ENCODE data around the gene TSPAN16. TPM values are rescaled to one million over a fixed set of nuclear protein-coding genes. Genes with fewer than 3 reads are reported as not detected.

Gene TSPAN16
- total RNA-seq, 2 experiments from 2014 or later: not detected

- no peak overlapping the region for H3K27ac Mint-ChIP-seq
- intact Hi-C loops (cut with micrococcal nuclease): no loop called here
- DNase-seq: no peak
- no peaks in the 10 kb centered on the region for H3K36me3 Mint-ChIP-seq (ENCODE audit: low read depth)
- no peak for ATAC-seq
- ChIA-PET CTCF (interaction anchor here (0.7 kb wide), 1 partner anchor 204 kb away, joined by 3 read pairs; no protein-coding TSS in a partner anchor), POLR2A (no interaction called here)
- H3K4me1 Mint-ChIP-seq (ENCODE audit: low read depth): peaks cover 8% of the 10 kb centered on the region
- no peak overlapping the region for H3K4me3 Mint-ChIP-seq
- no peak for TF ChIP-seq CTCF (IDR thresholded peaks at IDR 0.05)
- H3K27me3 Mint-ChIP-seq: peaks cover 31% of the 10 kb centered on the region
- H3K9me3 Mint-ChIP-seq: peaks cover 4% of the 10 kb centered on the region
These were observed 17.3 kb upstream of the TSPAN16 start for GRCh38 chr19:11278670-11279069.

DNA sequence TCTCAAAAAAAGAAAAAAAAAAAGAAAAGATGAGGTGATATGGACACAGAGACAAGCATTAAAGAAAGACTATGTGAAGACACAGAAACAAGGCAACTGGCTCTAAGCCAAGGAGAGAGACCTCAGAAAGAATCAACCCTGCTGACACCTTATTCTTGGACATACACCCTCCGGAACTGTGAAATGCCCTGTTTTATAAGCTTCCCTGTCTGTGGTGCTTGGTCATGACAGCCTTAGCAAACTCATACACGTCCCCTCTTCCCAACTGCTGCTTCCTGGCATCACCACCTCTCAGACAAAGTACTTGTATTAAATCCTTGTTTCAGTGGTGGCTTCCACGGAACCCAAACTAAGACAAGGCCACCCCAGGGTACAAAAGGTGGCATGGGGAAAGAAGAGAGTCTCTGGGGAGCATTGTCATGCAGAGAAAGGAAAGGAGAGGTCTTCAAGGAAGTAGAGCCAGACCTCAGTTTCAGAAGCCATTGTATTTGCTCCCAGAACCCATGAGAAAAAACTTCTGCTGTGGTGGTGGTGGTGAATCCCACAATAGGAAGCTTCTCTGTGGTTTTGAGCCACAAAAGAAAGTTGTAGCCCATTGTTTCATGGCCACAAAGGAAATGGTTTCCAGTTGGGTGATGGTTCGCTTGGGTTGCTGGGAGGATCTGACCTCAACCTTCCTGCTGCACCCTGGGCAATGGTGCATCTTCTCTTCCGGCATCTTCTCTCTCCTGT lies 16.3 kb upstream of the TSPAN16 start:
- no peak for TF ChIP-seq CTCF (IDR thresholded peaks at IDR 0.05)
- no peaks in the 10 kb centered on the region for H3K36me3 Mint-ChIP-seq (ENCODE audit: low read depth)
- H3K27ac Mint-ChIP-seq: no peak overlapping the region
- peaks cover 8% of the 10 kb centered on the region for H3K4me1 Mint-ChIP-seq (ENCODE audit: low read depth)
- peak; percentile 48 for DNase-seq
- H3K27me3 Mint-ChIP-seq: peaks cover 28% of the 10 kb centered on the region
- intact Hi-C loops (cut with micrococcal nuclease): no loop called here
- ChIA-PET POLR2A (no interaction called here), CTCF (interaction anchor here (0.7 to 1.1 kb wide), 2 partner anchors 14 to 150 kb away, joined by 3 read pairs; no protein-coding TSS in a partner anchor)
- ATAC-seq: peak; percentile 72
- H3K9me3 Mint-ChIP-seq: peaks cover 4% of the 10 kb centered on the region
- H3K4me3 Mint-ChIP-seq: peak overlapping the region; percentile 11

GRCh38 chr19:11281356-11282049 lies 14.5 kb upstream of the TSPAN16 start:
- TF ChIP-seq CTCF (IDR thresholded peaks at IDR 0.05): no peak
- Mint-ChIP-seq H3K27ac (no peak overlapping the region), H3K36me3 (ENCODE audit: low read depth) (no peaks in the 10 kb centered on the region), H3K9me3 (peaks cover 4% of the 10 kb centered on the region), H3K4me1 (ENCODE audit: low read depth) (peaks cover 8% of the 10 kb centered on the region), H3K4me3 (no peak overlapping the region), H3K27me3 (peaks cover 23% of the 10 kb centered on the region)
- CTCF ChIA-PET: interaction anchor here (0.8 kb wide), 1 partner anchor 101 kb away, joined by 3 read pairs; no protein-coding TSS in a partner anchor
- DNase-seq: no peak
- intact Hi-C loops (cut with micrococcal nuclease): no loop called here
- POLR2A ChIA-PET: interaction anchor here (1.1 kb wide), 1 partner anchor 10 kb away, joined by 3 read pairs; no protein-coding TSS in a partner anchor
- no peak for ATAC-seq

DNA sequence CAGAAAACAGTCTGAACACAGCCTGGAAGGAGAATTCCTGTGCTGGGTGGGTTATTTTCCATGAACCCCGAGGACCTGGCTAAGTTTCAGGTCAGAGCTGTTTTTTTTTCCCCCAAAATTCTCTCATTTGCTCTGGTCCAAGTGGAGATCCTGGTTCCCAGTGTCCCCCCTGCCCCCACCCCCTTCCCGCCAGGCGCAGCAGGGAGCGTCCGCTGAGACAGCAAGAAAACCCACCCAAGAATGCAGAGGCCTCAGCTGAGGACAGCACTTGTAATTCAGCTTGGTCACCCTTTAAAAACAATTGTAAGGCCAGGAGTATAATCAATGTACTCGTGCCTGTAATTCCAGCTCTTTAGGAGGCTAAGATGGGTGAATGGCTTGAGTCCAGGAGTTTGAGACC lies 11.4 kb upstream of the TSPAN16 start:
- no peak for TF ChIP-seq CTCF (IDR thresholded peaks at IDR 0.05)
- Mint-ChIP-seq H3K4me1 (ENCODE audit: low read depth) (peaks cover 5% of the 10 kb centered on the region), H3K27ac (no peak overlapping the region), H3K36me3 (ENCODE audit: low read depth) (no peaks in the 10 kb centered on the region), H3K27me3 (peaks cover 22% of the 10 kb centered on the region), H3K9me3 (peaks cover 2% of the 10 kb centered on the region), H3K4me3 (no peak overlapping the region)
- no peak for ATAC-seq
- intact Hi-C loops (cut with micrococcal nuclease): no loop called here
- ChIA-PET CTCF (no interaction called here), POLR2A (no interaction called here)
- no peak for DNase-seq

Data from activated CD8-positive, alpha-beta T cell treated with anti-CD3 and anti-CD28 coated beads for 36 hours (primary cell).